IgD-negative memory B cell (primary cell): ENCODE measurements around the gene CTSS. TPM values are rescaled to one million over a fixed set of nuclear protein-coding genes. Genes with fewer than 3 reads are reported as not detected.

Experiments
- H3K27ac Mint-ChIP-seq, 3 donors: one replicate each; pipeline ENCODE4 v1.8.0; 2020 to 2022; ENCODE audit warnings: mild to moderate bottlenecking in 3 of 3, mixed read lengths in 3 of 3, moderate library complexity in 1 of 3
- H3K27me3 Mint-ChIP-seq: one replicate; pipeline ENCODE4 v1.8.0; 2021; ENCODE audit warnings: mixed read lengths
- H3K36me3 Mint-ChIP-seq: one replicate; pipeline ENCODE4 v1.8.0; 2020; ENCODE audit warnings: mild to moderate bottlenecking, mixed read lengths
- H3K4me1 Mint-ChIP-seq, 3 donors: one replicate each; pipeline ENCODE4 v1.8.0; 2020 to 2022; ENCODE audit warnings: mixed read lengths in 3 of 3, mild to moderate bottlenecking in 1 of 3
- H3K4me3 Mint-ChIP-seq, 4 donors: one replicate each; pipeline ENCODE4 v1.8.0; 2020 to 2022; ENCODE audit warnings: mild to moderate bottlenecking in 4 of 4, mixed read lengths in 4 of 4, moderate library complexity in 3 of 4
- H3K9me3 Mint-ChIP-seq, 3 donors: one replicate each; pipeline ENCODE4 v1.8.0; 2020 to 2021; ENCODE audit warnings: mixed read lengths in 3 of 3, mild to moderate bottlenecking in 1 of 3
- polyA plus RNA-seq: library from polyadenylated mRNA; unstranded; fragments of 300-500 nt; fragmentation: Illumina TruSeq; gene quantifications from one replicate; pipeline ENCODE4 v1.2.3, GENCODE V29; 2021

The CTSS gene
- polyA plus RNA-seq, 1 donor from 2014 or later, result 478 TPM

- Mint-ChIP-seq H3K4me3 (peak within 1 kb of the TSS; percentile 93 to 99 (median 97)), H3K27ac (peak within 1 kb of the TSS; percentile 82 to 94 (median 92)), H3K36me3 (peaks cover 4% of the 10 kb centered on the region), H3K4me1 (peaks cover 16 to 18% (median 17%) of the 10 kb centered on the region in 3 donors), H3K27me3 (no peaks in the 10 kb centered on the region), H3K9me3 (no peaks in the 10 kb centered on the region)
Measured at GRCh38 chr1:150696995-150697927, 68.3 kb downstream of the CTSS start, which contains the start of gene GOLPH3L. Gene GOLPH3L (minus strand): TSS chr1:150697154. CDS start chr1:150694838, 2,316 bp downstream.

GRCh38 chr1:150696590-150696989 is 69.0 kb downstream of the CTSS start:
- no peaks in the 10 kb centered on the region for H3K27me3 Mint-ChIP-seq
- H3K4me1 Mint-ChIP-seq, result peaks cover 17 to 18% (median 18%) of the 10 kb centered on the region in 3 donors
- H3K36me3 Mint-ChIP-seq, result peaks cover 4% of the 10 kb centered on the region
- H3K9me3 Mint-ChIP-seq, result no peaks in the 10 kb centered on the region
- H3K27ac Mint-ChIP-seq, result peak overlapping the region; percentile 82 to 94 (median 92)
- peak overlapping the region; percentile 93 to 99 (median 97) for H3K4me3 Mint-ChIP-seq

- Mint-ChIP-seq H3K27me3 (no peaks in the 10 kb centered on the region), H3K4me1 (peaks cover 18 to 21% (median 20%) of the 10 kb centered on the region in 3 donors), H3K4me3 (peak overlapping the region; percentile 93 to 99 (median 94)), H3K9me3 (no peaks in the 10 kb centered on the region), H3K27ac (peak overlapping the region; percentile 23 to 92 (median 50)), H3K36me3 (peaks cover 4% of the 10 kb centered on the region)
Measured at GRCh38 chr1:150696162-150696561, 69.4 kb downstream of the CTSS start.

- peak overlapping the region in 2 of 3 donors; percentile 23 to 82 for H3K27ac Mint-ChIP-seq
- H3K27me3 Mint-ChIP-seq, result no peaks in the 10 kb centered on the region
- peaks cover 20 to 23% (median 21%) of the 10 kb centered on the region in 3 donors for H3K4me1 Mint-ChIP-seq
- H3K36me3 Mint-ChIP-seq, result peaks cover 4% of the 10 kb centered on the region
- peak overlapping the region; percentile 25 to 79 (median 50) for H3K4me3 Mint-ChIP-seq
- H3K9me3 Mint-ChIP-seq, result no peaks in the 10 kb centered on the region
Measured at GRCh38 chr1:150695561-150695960, 70.0 kb downstream of the CTSS start.

- no peaks in the 10 kb centered on the region for H3K9me3 Mint-ChIP-seq
- no peak overlapping the region for H3K27ac Mint-ChIP-seq
- H3K36me3 Mint-ChIP-seq, result peaks cover 5% of the 10 kb centered on the region
- H3K27me3 Mint-ChIP-seq, result no peaks in the 10 kb centered on the region
- no peak overlapping the region for H3K4me3 Mint-ChIP-seq
- H3K4me1 Mint-ChIP-seq, result peaks cover 21 to 31% (median 24%) of the 10 kb centered on the region in 3 donors
Measured at GRCh38 chr1:150692720-150693119, 72.9 kb downstream of the CTSS start.

GRCh38 chr1:150688763-150689162 is 76.8 kb downstream of the CTSS start:
- H3K4me3 Mint-ChIP-seq, result no peak overlapping the region
- H3K9me3 Mint-ChIP-seq, result no peaks in the 10 kb centered on the region
- peaks cover 19 to 23% (median 20%) of the 10 kb centered on the region in 3 donors for H3K4me1 Mint-ChIP-seq
- H3K27me3 Mint-ChIP-seq, result no peaks in the 10 kb centered on the region
- peak overlapping the region in 1 of 3 donors; percentile 34 for H3K27ac Mint-ChIP-seq
- H3K36me3 Mint-ChIP-seq, result peaks cover 5% of the 10 kb centered on the region

- H3K9me3 Mint-ChIP-seq, result no peaks in the 10 kb centered on the region
Measured at GRCh38 chr1:150686275-150686674, 79.3 kb downstream of the CTSS start.

GRCh38 chr1:150683914-150684313 is 81.7 kb downstream of the CTSS start:
- Mint-ChIP-seq H3K4me3 (peak overlapping the region in 3 of 4 donors; percentile 38 to 70 (median 49)), H3K27ac (peak overlapping the region; percentile 7 to 87 (median 20)), H3K9me3 (no peaks in the 10 kb centered on the region), H3K27me3 (no peaks in the 10 kb centered on the region), H3K36me3 (peaks cover 8% of the 10 kb centered on the region), H3K4me1 (peaks cover 11 to 24% (median 15%) of the 10 kb centered on the region in 3 donors)

More at GRCh38 chr1:150686275-150686674, 79.3 kb downstream of the CTSS start:
- peak overlapping the region in 1 of 3 donors; percentile 50 for H3K27ac Mint-ChIP-seq
- peaks cover 17 to 27% (median 18%) of the 10 kb centered on the region in 3 donors for H3K4me1 Mint-ChIP-seq
- H3K27me3 Mint-ChIP-seq, result no peaks in the 10 kb centered on the region
- peak overlapping the region in 1 of 4 donors; percentile 17 for H3K4me3 Mint-ChIP-seq
- peaks cover 8% of the 10 kb centered on the region for H3K36me3 Mint-ChIP-seq

Other genes with a start within 250 kb of the CTSS start
- 0.30 TPM for gene ADAMTSL4, start 216.4 kb downstream of the CTSS start, polyA plus RNA-seq
- gene MCL1, start 186.2 kb downstream of the CTSS start, polyA plus RNA-seq, result 99.6 TPM
- gene ENSA, start 136.2 kb downstream of the CTSS start, polyA plus RNA-seq, result 73.9 TPM
- 18.8 TPM for gene GOLPH3L, start 68.6 kb downstream of the CTSS start, polyA plus RNA-seq
- gene HORMAD1, start 44.9 kb downstream of the CTSS start, polyA plus RNA-seq, result 0.84 TPM
- gene CTSK, start 42.5 kb upstream of the CTSS start, polyA plus RNA-seq, result 1.0 TPM
- 18.2 TPM for gene ARNT, start 110.8 kb upstream of the CTSS start, polyA plus RNA-seq
- gene CTXND2, start 121.4 kb upstream of the CTSS start, polyA plus RNA-seq, result not detected
- gene SETDB1, start 160.6 kb upstream of the CTSS start, polyA plus RNA-seq, result 19.8 TPM
- gene CERS2, start 209.1 kb upstream of the CTSS start, polyA plus RNA-seq, result 110 TPM
- 0.11 TPM for gene ANXA9, start 216.5 kb upstream of the CTSS start, polyA plus RNA-seq
- 2.3 TPM for gene MINDY1, start 241.1 kb upstream of the CTSS start, polyA plus RNA-seq
- 36.2 TPM for gene PRUNE1, start 242.7 kb upstream of the CTSS start, polyA plus RNA-seq